ENCODE measurements around the gene COL1A1.

Gene COL1A1

GRCh38 chr17:50133769-50134099, 67.7 kb downstream of the COL1A1 start:
- H3K4me3 ChIP-seq (ENCODE audit: low read length) = no peak overlapping the region

More at GRCh38 chr17:50133769-50134099, 67.7 kb downstream of the COL1A1 start:
- Histone ChIP-seq H3K9me3 (ENCODE audit: insufficient read depth, low read depth, low read length) (no peaks in the 10 kb centered on the region), H3K36me3 (ENCODE audit: insufficient read depth, low read length) (peaks cover 23% of the 10 kb centered on the region), H3K4me1 (ENCODE audit: insufficient read depth, low read length) (peaks cover 27% of the 10 kb centered on the region), H3K27ac (ENCODE audit: low read depth, low read length) (no peak overlapping the region), H3K27me3 (ENCODE audit: insufficient read depth, low read length) (peaks cover 5% of the 10 kb centered on the region), H3K9ac (ENCODE audit: low read depth, low read length) (no peak overlapping the region)
- 21% methylated on average over 14 of the region's 16 CpGs for WGBS
